Right renal pelvis (tissue), 4 donors: ENCODE results near the gene AP2B1. TPM values are rescaled to one million over a fixed set of nuclear protein-coding genes. Genes with fewer than 3 reads are reported as not detected.

Experiments used
- DNase-seq, 4 donors: peaks; one replicate each; pipeline ENCODE4 v3.0.0-alpha.2; 2013; ENCODE audit warnings: low read depth in 4 of 4, low spot score in 3 of 4, missing footprints in 1 of 4
- polyA plus RNA-seq, 4 donors: library from polyadenylated mRNA; unstranded; fragments of 120-200 nt; gene quantifications; one replicate each; pipeline ENCODE4 v1.2.1, GENCODE V29; 2013; ENCODE audit not compliant: insufficient read length in 4 of 4

Gene AP2B1
- polyA plus RNA-seq, 4 donors = 119 to 139 (median 134) TPM

DNA sequence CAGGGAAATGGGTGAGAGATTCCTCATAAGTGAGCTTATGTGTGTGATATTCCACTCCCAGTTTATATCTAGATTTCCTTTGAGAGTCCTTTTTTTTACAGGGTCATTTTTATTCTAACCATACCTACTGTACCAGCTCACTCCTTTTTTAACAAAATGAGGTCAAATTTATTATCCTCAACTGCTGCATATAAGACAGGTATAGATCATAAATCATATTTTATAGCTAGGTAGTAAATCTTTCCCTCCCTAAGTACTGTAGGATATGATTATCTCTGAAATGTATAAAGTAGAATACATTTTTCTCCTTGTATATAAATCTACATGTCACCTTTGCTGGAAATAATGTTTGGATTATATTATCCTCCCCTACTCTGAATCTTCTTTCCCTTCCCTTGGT lies 31.5 kb downstream of the AP2B1 start:
- DNase-seq = no peak

DNA sequence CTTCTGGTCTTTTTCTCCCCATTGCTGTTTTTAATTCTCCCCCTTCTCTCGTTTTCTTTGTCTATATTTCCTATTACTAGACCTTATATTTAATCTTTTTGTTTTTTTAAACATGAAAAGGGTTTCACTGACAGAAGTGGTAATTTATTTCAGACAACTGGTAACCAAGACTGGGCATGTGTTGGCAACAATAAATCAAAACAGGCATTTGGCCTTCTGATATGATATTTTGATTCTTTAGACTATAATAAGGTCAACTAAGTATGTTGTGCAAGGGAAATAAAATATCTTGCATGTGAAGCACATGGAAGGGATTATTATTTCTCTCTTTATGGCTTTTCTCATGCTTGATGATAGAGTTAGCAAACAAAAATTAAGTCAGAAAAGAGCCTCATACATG lies 34.6 kb downstream of the AP2B1 start:
- no peak for DNase-seq

DNA sequence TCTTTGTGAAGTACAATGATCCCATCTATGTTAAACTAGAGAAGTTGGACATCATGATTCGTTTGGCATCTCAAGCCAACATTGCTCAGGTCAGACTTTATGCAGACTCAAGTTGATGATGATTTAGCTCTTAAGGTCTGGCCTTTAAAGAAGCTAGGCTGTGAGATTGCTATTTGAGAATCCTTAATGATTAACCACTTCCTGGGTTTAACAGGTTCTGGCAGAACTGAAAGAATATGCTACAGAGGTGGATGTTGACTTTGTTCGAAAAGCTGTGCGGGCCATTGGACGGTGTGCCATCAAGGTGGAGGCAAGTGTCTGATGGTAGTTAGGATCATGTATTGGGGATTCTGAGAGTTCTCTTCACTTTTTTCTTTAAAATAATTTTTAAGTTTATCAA lies 40.3 kb downstream of the AP2B1 start:
- peak in 2 of 4 donors; percentile 3 to 12 for DNase-seq

DNA sequence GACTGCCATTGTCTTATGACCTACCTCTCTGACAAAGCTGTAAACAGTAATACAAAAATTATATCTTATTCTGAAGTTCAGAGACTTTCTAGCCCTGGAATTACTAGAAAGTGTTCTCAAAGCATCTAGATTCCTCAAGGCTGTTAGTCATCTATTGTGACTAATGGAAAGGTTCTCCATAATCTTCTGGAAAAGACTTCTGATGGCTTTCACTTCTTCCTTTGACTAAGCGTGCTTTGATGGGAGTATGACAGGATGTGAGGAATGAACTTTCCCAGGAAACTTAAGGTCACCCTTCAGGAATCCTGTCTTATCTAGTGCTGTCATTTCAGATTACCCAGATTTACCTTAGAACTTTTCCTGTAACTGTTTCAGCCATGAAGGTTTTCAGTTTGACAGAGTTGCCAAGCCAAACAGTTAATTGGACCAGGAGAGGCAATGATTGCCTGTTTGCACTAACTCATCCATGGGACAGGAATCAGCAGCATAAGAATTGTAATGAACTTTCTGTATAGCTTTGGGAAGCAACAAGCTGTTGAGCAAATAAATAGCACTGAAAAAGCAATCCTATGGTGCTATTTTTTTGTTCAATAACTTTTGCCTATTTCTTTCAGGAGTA lies 43.5 kb downstream of the AP2B1 start:
- DNase-seq = no peak

DNA sequence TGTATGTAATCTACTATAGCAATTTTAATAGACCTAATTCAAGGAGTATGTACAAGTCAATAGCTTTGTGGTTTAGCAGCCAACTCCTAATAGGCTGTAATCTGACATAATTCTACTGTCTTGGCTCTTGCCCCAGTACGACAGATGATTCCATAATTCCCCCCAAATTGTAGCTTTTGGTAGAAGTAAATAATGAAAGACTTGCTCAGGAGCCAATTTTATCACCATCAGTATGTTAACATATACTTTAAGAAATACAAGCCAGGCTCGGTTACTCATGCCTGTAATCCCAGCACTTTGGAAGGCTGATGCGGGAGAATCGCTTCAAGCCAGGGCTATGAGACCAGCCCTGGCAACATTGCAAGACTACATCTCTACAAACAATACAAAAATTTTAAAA lies 53.9 kb downstream of the AP2B1 start:
- no peak for DNase-seq

DNA sequence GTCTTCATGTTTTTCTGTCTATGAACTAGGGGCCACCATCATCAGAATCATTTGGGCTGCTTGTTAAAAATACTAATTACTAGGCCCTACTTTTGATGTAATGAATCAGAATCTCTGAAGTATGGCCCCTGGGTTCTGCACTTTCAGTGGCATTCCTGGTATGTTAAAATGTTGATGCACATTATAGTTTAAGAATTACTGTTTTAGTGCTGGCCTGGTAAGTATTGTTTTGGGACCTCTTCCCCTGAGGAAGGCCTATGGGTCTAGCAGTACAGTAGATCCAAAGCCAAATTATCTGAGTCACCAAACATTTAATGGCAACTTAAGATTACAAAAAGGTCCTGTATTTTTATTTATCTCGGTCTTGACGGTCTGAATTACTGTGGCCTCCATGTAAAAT lies 58.8 kb downstream of the AP2B1 start:
- DNase-seq = no peak

DNA sequence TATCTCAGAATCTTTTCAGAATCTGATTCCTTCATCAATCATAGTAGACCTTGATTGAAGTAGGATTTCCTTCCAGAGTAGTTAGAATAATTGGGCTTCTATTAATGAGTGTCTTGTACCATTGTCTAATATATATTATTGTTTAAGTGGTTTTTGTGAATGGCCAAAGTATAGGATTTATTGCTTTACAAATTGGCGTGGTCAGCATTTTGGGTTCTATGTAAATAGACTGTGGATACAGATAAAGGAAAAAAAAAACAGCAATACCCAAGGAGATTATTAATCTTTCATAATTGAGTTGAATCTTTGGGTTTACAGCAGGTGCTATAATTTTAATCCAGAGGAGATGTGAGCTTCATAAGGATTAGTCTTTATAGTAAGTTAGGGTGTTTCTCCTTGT lies 64.3 kb downstream of the AP2B1 start:
- no peak for DNase-seq

DNA sequence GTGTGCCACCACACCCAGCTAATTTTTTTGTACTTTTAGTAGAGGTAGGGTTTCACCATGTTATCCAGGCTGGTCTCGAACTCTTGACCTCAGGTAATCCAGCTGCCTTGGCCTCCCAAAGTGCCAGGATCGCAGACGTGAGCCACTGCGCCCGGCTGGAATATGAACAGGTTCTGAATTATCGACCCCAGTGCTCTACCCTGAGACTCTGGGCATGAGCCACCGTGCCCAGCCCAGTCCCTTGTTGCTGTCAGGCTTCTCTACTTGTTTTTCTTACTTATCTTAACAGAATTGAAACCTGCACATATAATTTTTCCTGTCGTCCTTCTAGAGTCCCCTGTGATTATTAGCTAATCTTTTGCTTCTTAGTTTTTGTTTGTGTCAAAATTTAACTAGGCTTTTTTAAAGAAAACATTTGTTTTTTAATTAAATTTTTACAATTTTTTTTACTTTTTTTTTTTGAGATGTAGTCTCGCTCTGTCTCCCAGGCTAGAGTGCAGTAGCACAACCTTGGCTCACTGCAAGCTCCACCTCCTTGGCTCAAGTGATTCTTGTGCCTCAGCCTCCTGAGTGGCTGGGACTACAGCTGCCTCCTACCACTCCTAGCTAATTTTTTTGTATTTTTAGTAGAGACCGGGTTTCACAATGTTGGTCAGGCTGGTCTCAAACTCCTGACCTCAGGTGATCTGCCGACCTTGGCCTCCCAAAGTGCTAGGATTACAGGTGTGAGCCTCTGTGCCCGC lies 66.7 kb downstream of the AP2B1 start:
- DNase-seq = no peak

DNA sequence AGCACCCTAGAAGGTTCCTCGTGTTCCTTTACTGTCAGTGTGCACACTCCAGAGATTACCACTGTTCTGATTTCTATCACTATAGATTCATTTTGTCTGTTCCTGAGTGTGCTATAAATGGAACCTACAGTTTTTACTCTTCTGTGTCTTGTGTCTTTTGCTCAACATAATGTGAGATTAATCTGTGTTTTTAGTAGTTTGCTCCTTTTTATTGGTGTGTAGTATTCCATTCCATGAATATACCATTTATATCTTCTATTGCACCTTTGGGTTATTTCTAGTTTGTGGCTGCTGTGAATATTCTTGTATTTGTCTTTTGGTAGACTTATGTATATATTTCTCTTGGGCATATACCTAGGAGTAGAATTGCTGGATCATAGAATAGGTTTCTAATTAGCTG lies 68.2 kb downstream of the AP2B1 start:
- DNase-seq = no peak

DNA sequence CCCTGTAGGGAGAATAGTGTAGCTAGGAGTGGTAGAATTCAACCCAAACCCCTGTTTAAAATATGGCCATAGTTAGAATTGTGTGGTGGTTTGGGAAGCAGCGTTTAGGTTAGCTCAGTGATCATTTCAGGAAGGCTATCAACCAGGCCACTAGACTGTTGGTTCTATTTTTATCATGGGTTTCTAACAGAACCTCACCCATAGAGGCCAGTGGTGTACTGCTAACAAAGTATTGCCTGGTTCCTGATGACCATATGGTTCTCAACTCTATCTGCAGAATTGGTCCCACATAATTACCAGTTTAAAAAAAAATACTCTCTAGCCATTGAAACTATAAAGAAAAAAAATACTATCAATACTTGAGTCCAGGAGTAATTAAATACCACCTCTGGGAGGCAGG lies 73.8 kb downstream of the AP2B1 start:
- DNase-seq = no peak

DNA sequence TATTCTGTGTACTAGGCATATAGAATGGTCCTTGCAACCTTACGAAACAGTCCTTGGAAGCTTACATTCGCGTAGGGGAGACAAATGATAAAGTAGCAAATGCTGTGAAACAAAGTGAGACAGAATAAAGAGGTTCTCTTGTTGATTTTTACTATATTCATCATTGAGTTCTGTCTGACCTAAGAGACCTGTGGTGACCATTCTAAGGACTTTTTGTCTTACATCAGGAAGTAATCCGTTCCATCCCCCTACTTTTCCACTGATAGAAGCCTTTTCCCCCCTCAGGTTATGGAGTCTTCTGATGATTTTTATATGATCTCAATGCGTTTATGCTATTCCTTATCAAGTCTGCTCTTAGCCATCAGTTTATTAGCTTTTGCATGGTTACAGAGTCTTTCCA lies 77.6 kb downstream of the AP2B1 start:
- no peak for DNase-seq

DNA sequence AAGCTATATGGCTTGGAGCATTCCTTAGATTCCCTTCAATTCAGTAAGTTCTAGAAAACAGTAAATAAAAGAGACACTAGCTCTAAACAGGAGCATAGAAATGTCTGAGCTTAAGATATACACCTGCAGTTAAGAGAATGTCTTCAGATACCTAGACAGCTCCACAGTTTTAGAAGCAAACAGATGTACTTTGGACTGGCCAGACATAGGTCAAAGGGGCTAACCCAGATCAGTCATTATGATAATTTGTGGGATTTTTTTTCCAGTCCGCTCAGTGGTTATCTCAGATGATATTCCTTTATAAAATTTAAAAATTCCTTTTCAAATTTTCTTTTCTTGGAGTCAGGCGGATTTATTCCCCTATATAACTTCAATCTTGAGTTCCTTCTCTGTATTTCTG lies 78.5 kb downstream of the AP2B1 start:
- no peak for DNase-seq

DNA sequence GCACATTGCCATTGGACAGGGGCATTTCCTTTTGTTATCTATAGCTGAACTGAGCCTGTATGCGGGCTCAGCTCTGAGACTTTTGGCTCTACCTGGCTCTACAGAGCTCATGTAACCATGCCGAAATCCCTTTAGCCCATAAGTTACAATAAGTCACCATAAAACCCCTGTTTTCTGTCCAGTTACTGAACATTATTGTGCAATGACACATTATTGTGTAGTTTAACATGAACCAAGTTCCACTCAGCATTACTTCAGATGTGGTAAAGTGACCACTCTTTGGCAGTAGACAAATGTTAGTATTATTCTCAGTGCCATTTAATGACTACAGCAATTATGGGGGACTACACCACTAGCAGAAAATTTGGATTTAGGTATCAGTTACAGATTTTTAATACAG lies 78.9 kb downstream of the AP2B1 start:
- no peak for DNase-seq

DNA sequence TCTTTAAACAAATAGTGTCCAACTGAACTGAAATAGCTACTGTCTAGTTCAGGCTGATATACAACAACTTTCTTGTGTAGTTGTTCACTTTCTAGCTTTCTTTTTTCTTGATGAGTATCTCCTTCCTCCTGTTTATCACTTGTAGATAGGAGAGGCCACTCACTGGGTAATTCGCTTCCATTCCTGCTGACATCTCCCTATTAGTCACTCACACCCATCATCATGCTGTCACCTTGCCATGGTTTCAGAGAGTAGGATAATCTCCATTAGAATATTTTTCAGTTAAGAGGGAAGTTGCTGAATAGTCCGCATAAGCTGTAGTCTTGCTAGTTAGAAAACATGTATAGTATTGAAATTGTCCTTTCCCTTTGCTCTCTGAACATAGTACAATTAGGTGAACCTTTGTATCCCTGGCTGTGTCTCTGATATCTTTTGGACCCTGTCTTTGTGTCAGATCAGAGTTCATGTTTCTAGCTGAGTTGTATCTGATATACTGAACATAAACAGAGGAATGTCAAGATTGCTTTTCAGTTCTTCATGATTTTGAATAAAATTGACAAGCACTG lies 79.9 kb downstream of the AP2B1 start:
- no peak for DNase-seq

DNA sequence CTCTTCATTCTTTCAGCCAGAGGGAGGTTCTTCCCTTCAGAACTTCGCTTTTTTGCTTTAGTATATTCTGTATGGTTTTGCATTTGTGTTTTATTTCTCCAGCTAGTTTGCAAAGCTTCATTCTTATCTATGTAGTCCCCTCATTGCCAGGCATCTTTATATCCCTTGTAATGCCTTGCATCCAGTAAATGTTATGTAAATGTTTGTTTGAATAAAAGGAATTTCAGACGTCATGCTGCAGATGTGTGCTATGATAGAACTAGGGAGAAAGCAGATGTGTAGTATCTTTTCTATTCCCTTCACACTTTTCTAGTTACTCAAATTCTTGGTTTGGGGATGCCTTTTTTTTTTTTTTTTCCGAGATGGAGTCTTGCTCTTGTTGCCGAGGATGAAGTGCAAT lies 81.7 kb downstream of the AP2B1 start:
- no peak for DNase-seq

DNA sequence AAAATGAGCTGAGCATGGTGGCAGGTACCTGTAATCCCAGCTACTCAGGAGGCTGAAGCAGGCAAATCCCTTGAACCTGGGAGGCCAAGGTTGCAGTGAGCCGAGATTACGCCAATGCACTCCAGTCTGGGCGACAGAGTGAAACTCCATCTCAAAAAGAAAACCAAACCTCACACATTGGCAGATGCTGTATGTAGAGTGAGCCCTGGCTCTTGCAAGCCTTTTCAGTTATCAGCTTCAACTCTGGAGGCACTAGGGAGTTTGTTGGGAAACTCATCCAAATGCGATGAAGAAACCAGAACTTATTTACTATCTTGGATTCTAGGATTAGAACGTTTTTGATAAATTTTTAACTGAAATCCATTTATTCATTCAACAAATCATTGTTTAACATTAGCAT lies 87.4 kb downstream of the AP2B1 start:
- DNase-seq = no peak

DNA sequence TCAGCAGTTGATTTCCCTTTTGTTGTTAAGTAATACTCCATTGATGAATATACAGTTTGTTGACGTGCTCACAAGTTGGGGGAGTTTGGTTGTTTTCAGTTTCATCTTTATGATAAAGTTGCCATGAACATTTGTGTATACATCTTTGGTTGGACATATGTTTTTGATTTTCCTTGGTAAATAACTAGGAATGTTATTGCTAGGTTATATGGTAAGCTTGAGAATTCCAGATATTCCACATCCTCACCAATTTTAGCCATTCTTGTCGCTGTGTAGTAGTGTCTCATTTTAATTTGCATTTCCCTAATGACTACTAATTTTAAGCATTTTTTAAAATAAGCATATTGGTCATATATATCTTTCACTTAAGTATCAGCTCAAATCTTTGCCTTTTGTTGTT lies 89.3 kb downstream of the AP2B1 start:
- DNase-seq = no peak

DNA sequence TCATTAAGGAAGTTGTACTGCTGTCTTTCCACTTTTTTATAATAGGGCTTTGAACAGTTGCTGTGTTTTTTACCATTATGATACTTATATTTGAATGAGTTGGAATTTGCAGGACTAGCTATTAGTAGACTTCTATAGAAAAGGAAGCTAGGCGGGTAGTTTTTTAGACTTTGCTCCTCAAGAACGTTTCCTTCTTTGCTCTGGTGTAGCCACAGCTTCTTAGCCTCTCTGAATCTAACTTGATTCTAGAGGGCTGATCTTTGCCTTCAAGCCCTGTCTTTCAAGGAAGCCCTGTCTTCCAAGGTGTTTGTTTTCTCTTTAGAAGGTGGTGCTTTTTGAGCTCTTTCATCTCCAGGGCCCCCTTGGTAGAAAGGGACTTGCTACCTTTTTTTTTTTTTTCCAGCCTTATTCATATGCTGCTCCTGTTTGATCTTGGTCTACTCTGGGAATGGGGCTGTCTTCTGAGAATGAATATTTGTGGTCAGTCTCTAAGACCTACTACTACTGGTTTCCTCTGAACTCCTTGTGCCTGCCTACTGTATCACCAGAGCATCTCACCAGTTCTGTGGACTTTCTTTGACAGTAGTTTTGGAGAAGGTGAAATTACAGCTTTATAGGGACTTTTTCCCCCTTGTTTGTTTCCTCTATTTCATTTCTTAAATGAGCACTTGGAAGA lies 92.0 kb downstream of the AP2B1 start:
- DNase-seq = no peak

DNA sequence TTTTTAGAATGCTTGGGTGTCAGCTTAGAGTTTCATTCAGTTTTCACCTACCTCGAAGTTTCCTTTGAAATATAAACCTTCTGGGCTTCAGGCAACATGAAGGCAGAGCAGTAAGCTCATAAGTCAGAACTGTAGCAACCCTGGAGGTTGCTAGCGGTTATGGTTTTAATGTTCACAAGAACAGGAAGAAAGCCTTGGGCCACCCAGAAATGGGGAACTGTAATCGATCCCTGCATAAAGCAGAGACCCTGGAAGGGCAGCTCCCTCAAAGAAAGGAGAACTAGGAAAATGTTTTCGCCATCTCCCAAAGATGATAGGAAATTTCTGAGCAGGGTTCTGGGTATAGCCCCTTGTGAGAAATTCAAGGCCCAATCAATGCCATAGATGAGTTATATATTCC lies 96.5 kb downstream of the AP2B1 start:
- DNase-seq = no peak

DNA sequence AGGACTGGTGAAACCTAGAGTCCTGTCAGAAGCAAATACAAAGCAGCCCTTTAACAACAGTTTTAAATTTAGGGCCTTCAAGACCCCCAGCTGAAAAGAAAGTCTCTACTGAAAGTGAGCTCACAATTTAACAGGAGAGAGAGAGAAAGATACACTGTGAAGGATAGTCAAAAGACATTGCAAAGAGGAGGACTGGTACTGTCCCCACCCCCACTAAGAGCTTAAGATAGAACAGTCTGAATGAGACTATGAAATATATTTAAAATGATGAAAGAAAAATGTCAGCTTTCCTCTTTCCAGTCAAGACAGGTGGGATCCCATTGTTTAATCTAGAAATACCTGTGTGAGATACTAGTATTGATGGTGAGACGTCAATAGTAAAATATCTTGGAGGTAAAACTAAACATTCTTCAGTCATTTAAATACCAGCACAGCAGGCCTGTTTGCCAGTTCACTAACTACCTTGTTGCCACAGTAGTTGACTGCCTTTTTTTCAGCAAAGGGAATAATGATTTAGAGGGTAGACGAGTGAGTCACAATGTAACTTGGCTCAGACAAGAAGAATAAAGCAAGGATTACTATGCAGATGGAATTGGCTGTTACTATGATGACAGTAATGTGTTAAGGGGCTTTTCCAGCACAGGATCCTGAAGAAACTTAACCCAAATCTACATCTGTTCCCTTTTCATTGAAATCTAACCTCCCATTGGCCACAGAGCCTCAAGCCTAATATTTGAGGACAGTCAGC lies 97.1 kb downstream of the AP2B1 start:
- no peak for DNase-seq
